ENCODE measurements around the gene ZDHHC14. TPM values are rescaled to one million over a fixed set of nuclear protein-coding genes. Genes with fewer than 3 reads are reported as not detected.

ZDHHC14 gene
- total RNA-seq, 1 donor, result 7.9 TPM

DNA sequence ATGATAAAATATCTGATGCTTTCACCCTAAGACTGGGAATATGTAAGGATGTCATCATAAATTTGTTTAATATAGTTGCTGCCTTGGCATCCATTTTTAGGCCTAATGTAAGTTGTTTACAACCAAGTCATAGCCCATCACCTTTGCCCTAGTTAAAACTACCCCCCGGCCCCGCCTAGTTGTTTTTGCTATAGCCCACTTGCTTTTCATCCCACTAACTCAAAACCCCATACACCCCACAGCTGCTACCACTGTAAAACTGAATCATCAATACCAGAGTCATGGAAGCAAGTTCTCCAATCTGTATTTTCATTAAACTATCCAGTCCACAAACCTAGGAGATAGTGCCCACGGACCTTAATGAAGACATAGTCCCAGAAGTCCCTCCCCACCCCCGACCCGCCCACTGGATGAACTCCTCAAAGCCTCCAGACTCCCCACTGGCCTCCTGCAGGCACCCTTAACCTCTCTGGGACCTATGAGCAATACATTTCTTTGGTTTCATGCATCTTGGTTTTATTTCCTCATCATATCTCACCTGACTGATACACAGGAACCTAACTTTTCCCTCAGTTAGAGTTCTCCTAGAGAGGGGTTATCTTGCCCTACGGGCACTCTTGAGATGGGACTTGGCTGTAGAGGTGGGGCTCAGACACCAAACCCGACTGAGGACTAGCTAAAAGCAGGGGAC is 12.5 kb upstream of the ZDHHC14 start:
- no peak overlapping the region for H3K4me3 ChIP-seq (ENCODE audit: low read depth, low read length)
- TF ChIP-seq, protein P1, sequence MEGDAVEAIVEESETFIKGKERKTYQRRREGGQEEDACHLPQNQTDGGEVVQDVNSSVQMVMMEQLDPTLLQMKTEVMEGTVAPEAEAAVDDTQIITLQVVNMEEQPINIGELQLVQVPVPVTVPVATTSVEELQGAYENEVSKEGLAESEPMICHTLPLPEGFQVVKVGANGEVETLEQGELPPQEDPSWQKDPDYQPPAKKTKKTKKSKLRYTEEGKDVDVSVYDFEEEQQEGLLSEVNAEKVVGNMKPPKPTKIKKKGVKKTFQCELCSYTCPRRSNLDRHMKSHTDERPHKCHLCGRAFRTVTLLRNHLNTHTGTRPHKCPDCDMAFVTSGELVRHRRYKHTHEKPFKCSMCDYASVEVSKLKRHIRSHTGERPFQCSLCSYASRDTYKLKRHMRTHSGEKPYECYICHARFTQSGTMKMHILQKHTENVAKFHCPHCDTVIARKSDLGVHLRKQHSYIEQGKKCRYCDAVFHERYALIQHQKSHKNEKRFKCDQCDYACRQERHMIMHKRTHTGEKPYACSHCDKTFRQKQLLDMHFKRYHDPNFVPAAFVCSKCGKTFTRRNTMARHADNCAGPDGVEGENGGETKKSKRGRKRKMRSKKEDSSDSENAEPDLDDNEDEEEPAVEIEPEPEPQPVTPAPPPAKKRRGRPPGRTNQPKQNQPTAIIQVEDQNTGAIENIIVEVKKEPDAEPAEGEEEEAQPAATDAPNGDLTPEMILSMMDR (IDR thresholded peaks at IDR 0.05; ENCODE audit: insufficient read depth, low read length), result no peak
- no peak for DNase-seq (ENCODE audit: low read depth)

DNA sequence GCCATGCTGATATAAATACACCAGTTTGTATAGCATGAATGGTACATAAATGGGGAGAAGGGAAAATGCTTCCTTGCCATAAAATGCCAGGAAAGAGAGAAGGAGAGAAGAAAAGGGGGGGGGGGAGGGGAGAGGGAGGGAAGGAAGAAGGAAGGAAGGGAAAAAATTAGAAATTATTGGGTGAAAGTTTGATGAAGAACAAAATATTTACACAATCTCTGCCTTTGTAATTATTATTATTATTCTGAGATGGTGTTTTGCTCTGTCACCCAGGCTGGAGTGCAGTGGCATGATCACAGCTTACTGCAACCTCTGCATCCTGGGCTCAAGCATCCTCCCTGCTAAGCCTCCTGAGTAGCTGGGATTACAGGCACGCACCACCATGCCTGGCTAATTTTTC is 10.2 kb upstream of the ZDHHC14 start:
- TF ChIP-seq, protein P1 (IDR thresholded peaks at IDR 0.05; ENCODE audit: insufficient read depth, low read length), result no peak
- DNase-seq (ENCODE audit: low read depth), result no peak
- no peak overlapping the region for H3K4me3 ChIP-seq (ENCODE audit: low read depth, low read length)

DNA sequence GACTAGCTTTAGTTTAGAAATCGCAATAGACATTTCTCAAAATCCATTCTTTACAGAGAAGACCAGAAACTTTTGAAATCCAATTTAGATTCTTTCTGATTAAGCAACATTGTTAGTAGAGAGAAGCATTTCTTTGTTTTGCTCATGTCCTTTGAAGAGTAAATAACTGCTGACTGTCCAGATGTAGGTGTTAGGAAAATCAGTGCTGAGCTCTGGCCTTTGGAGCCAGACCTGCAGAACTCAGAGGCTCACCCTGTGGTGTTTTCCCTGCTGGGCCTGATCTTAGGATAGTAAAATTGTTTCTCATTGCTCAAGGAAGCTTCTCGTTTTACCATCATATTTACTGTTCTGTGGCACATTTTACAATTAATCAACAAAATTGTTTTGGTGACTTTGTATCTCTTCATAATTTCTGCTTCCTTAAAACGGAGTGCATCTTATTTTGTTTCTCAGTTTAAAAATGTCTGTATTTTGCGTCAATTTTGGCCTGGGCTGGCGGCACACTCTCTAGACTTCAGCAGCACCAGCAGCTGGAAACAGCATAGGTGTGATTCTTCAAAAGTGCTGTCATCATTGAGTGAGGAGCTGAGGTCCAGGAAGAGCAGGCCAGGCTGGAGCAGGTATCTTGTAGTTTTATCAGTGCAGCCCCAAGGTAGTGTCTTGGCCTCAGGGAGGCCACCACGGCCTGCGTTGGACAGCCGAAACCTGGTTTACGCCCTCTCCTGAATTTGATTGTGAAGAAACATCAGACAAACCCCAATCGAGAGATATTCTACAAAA is 8.3 kb upstream of the ZDHHC14 start:
- TF ChIP-seq, protein P1 (IDR thresholded peaks at IDR 0.05; ENCODE audit: insufficient read depth, low read length), result no peak
- DNase-seq (ENCODE audit: low read depth), result no peak
- H3K4me3 ChIP-seq (ENCODE audit: low read depth, low read length), result no peak overlapping the region

DNA sequence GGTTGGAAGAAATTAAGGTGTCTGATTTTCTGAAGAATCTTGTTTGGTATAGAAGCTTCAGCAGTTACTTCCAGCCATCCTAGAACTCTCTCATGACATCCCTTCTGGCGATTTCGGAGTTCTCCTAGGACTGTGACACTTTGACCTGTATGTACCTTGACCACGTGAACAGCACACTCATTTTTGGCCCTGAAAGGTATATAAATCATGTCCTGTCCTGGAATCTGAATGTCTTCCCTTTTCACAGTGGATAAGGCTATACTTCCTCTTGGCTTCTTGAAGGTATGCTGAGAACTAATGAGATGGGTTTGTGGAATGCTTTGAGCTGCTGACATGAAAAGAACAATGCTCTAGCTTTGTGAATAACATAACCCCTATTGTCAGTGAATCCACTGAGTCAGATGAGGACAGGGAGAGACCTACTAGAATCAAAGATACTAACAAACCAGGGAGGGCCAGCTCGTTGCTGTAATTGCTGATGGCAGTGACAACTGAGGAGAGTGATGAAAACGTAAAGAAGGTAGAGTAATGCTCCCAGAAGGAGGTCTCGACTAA is 6.0 kb upstream of the ZDHHC14 start:
- TF ChIP-seq, protein P1 (IDR thresholded peaks at IDR 0.05; ENCODE audit: insufficient read depth, low read length), result no peak
- no peak overlapping the region for H3K4me3 ChIP-seq (ENCODE audit: low read depth, low read length)
- no peak for DNase-seq (ENCODE audit: low read depth)

DNA sequence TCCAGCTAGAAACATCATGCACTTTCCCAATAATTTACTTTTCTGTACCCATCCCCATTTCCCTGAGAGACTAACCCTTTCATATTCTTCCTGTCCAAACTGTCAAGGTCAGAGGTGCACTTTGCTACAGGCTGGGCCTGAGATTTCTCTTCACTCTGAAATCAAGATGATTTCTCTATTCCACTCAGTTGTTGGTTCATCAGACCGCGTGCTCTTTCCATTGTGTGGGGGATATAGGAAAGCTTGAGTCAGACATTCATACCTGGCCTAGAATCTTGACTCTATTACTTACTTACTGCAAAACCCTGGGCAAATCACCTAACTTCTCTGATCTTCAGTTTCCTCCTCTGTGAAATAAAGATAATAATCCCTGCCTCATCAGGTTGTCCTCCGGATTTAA is 4.7 kb upstream of the ZDHHC14 start:
- TF ChIP-seq, protein P1 (IDR thresholded peaks at IDR 0.05; ENCODE audit: insufficient read depth, low read length), result no peak
- DNase-seq (ENCODE audit: low read depth), result no peak
- H3K4me3 ChIP-seq (ENCODE audit: low read depth, low read length), result no peak overlapping the region

DNA sequence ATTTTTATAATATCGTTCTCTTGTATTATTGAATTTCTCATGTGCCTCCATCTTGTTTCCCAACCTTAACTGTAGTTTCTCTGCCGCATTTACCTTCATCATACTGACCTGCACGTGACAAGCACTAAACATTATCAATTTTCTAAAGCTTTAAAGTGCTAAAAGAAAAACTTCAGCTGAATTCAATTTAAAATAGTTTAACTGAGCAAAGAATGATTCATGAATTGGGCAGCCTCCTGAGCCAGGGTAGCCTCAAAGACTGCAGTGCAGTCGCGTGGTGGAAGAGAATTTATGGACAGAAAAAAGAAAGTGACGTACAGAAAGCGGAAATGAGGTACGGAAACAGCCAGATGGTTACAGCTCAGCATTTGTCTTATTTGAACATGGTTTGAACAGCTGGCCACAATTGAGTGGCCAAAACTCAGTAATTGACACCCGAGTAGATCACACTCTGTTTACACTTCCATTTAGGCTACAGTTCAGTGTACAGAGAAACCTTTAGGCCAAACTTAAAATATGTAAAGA is 4.2 kb upstream of the ZDHHC14 start:
- H3K4me3 ChIP-seq (ENCODE audit: low read depth, low read length), result no peak overlapping the region
- TF ChIP-seq, protein P1 (IDR thresholded peaks at IDR 0.05; ENCODE audit: insufficient read depth, low read length), result no peak
- no peak for DNase-seq (ENCODE audit: low read depth)
